Daoy (cell line): ENCODE measurements around the gene HBEGF. TPM values are rescaled to one million over a fixed set of nuclear protein-coding genes. Genes with fewer than 3 reads are reported as not detected.
A peak's percentile ranks its signal among the peaks of the same experiment; 100 is the strongest.
"Not testable (repeated sequence)": the region's sequence is repeated elsewhere in the genome, so short reads cannot be mapped to it uniquely, and the experiment has no call there.

Experiments used
- DNase-seq: peaks from one replicate; pipeline ENCODE4 v3.0.0-alpha.2; 2015; ENCODE audit warnings: low read depth
- total RNA-seq: library from RNA; depleted of rRNA; stranded (reverse); fragments of >200 nt; shearing (Covaris generic); gene quantifications from 2 replicates; pipeline ENCODE4 v1.2.3, GENCODE V29; 2014

Gene HBEGF
- total RNA-seq, 1 experiment from 2014 or later = 81.9 TPM

- DNase-seq = no peak
These were observed 14.5 kb upstream of the HBEGF start for GRCh38 chr5:140360681-140361479.

- no peak for DNase-seq
These were observed 13.7 kb upstream of the HBEGF start, which contains the start of gene SLC4A9 for GRCh38 chr5:140360101-140360500. TSS of gene SLC4A9 (plus strand) at chr5:140360194. CDS start at chr5:140360237, 43 bp downstream.

GRCh38 chr5:140358738-140359310, 12.4 kb upstream of the HBEGF start:
- peak; percentile 54 for DNase-seq

DNA sequence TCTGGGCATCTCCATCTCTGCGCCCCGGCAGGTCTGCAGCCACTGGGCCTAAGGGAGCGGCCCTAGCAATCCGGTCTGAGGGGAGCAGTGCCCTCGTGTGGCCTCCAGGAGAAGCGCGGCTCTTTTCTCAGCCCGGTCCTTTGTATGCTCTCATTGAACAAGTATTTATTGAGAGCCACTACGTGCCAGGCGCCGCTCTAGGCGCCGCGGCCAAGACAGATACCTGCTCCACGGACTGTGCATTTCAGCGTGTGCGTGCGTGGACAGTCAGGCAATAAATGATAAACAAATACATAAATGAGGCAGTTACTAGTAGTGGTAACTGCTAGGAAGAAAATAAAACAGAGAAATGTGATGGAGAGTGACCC, 11.3 kb upstream of the HBEGF start:
- DNase-seq = peak; percentile 90

- DNase-seq = no peak
These were observed 10.7 kb upstream of the HBEGF start for GRCh38 chr5:140356853-140357725.

DNA sequence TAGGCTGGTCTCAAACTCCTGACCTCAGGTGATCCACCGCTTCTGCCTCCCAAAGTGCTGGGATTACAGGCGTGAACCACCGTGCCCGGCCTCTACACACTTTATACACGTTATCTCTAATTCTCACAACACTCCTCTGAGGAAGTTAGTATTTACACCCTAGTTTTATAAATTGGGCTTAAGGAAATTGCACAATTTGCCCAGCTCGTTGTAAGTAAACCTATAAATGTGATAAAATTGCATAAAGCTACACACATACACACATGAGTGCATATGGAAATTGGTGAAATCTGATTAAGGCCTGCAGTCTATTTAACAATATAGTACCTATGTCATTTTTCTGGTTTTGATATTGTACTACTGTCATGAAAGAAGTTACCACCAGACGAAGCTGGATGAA, 9.1 kb upstream of the HBEGF start:
- no peak for DNase-seq

DNA sequence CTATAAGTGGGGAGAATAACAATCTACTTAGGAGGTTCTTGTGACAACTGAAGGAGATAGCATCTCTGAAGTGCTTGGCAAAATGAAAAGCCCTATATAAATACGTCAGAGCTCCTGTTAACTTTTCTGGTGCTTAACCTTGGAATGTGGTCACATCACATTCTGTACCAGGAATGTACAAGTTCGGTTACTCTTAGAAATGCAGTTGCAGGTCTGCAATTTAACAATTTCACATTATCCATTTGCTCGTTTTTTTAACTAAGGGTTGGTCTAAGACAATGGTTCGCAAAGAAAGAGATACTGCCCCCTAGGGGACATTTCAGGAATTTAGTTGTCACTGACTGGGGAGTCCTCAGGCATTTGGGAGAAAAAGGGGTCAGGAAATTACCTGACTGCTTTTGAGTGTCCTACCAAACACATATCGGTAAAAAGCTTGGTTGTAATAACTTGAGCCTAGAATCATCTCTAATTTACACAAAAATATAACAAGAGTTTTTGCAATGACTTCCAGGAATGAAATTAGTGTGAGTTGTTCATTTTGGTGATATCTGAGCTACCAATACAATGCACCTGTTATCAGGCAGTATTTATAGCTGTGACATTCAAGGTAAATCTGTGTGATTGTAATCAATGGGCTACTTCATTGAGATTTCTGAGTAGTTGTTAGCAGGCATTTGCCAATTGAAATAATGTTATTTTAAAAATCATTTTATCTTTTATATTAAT, 5.4 kb upstream of the HBEGF start:
- DNase-seq = peak; percentile 63

DNA sequence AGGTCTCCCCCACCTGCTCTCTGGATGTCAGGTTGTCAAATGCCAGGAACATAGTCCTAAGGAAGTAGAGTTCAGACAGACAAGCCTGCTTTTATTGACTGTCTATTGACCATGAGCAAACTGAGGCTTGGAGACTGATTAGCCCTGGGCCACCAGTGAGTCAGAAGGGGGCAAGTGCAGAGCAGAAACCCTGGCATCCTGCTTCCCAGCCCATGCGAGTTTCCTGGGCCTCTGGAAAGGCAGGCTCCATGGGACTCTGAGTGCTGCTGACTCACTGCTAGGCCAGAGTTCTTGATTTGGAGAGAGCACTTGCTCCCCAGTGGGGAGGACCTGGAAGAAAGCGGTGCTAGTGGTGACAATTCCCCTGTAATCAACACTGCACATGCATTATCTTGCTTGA, 2.8 kb upstream of the HBEGF start:
- no peak for DNase-seq

GRCh38 chr5:140348104-140348503, 1.7 kb upstream of the HBEGF start:
- DNase-seq = no peak

DNA sequence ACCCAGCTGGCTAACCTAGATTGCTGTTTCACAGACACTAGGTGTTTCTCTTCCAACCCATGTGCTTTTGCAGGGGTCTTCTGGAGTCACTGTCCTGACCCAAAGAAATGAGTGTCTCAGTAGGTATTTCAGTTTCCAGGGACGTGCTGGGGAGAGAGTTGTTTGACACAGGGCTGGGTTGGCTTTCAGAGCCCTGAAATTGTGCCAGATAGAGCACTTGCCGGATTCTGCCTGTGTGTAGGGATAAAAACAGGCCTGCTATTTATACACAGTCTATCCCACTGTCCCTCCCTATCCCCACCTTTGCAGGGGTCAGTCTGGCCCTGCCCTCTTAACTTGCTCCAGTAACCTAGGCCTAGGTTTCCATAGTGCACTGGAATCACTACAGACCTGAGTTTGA, 957 bp upstream of the HBEGF start:
- no peak for DNase-seq

GRCh38 chr5:140345919-140346347, 470 bp downstream of the HBEGF start:
- DNase-seq = peak; percentile 78

GRCh38 chr5:140344683-140345423, 1.6 kb downstream of the HBEGF start:
- DNase-seq = peak; percentile 90

GRCh38 chr5:140343849-140344248, 2.6 kb downstream of the HBEGF start:
- not testable (repeated sequence) for DNase-seq

- no peak for DNase-seq
These were observed 3.5 kb downstream of the HBEGF start for GRCh38 chr5:140342896-140343295.

DNA sequence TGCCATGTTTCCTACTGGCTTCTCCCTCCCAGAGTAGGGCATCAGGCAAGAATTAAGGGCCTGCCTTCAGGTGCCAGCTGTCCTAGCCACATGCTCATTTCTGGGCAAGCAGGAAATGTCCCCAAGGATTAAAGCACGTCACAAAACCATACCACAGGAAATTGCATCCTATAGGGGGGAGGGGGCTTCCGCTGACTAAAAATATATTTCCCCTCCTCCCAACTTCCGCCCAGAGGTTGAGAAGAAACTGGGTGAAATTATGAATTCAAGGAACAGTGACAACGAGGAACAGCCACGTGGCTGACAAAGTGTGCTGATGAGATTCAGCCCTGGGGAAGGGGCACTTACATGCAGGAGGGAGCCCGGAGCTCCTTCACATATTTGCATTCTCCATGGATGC, 4.1 kb downstream of the HBEGF start:
- DNase-seq = peak; percentile 37

GRCh38 chr5:140341591-140341990, 4.8 kb downstream of the HBEGF start:
- peak; percentile 76 for DNase-seq

DNA sequence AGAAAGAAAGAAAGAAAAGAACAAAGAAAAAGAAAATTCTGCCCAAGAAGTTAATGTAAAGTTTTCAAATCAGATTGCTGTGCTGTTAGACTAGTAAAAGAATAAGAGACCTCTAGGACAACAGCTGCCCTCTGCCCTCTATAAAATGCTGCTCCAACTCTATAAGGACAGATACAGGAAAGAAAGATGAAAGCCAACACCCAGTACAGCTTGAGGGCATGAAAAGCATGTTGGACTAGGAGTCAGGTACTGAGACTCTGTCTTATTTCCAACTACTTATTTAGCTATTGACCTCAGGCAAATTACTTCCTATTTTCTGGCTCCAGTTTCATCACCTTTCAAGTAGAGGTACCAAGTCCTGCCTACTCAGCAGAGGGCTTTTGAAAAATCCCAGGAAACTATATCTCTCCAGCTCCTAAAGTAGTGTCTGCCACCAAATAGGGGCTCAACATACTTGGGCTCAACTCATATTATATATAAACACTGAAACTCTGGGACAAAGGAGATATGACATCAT, 5.7 kb downstream of the HBEGF start:
- DNase-seq = no peak

GRCh38 chr5:140339636-140340035, 6.8 kb downstream of the HBEGF start:
- DNase-seq = no peak

DNA sequence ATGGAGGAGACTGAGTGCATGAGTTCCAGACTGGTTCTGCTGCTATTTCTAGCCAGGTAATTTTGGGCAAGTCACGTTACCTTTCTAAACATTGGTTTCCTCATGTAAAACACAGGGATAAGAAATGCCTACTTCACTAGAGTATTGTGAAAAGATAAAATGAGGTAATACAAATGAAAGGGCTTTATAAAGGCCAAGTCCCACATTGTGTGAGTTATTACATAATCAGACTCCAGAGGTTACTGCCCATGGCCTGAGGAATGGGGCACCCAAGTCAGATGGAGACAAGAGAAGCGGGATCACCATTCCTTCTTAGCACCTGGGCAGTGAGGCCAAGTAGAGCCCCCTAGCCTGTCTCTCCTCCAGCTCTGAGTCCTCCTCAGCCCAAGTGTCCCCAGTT, 7.5 kb downstream of the HBEGF start:
- no peak for DNase-seq

- no peak for DNase-seq
These were observed 8.1 kb downstream of the HBEGF start for GRCh38 chr5:140338336-140338735.

- DNase-seq = no peak
These were observed 8.5 kb downstream of the HBEGF start for GRCh38 chr5:140337880-140338279.
